Measurements from ENCODE around the gene SKA1. TPM values are rescaled to one million over a fixed set of nuclear protein-coding genes. Genes with fewer than 3 reads are reported as not detected.
A peak's percentile ranks its signal among the peaks of the same experiment; 100 is the strongest.

Gene SKA1
- total and polyA plus RNA-seq, 2 of the 13 experiments (the other 11 are each of a cell fraction or from before 2014, with no cell fraction given) = 5.3 to 21.3 TPM

DNA sequence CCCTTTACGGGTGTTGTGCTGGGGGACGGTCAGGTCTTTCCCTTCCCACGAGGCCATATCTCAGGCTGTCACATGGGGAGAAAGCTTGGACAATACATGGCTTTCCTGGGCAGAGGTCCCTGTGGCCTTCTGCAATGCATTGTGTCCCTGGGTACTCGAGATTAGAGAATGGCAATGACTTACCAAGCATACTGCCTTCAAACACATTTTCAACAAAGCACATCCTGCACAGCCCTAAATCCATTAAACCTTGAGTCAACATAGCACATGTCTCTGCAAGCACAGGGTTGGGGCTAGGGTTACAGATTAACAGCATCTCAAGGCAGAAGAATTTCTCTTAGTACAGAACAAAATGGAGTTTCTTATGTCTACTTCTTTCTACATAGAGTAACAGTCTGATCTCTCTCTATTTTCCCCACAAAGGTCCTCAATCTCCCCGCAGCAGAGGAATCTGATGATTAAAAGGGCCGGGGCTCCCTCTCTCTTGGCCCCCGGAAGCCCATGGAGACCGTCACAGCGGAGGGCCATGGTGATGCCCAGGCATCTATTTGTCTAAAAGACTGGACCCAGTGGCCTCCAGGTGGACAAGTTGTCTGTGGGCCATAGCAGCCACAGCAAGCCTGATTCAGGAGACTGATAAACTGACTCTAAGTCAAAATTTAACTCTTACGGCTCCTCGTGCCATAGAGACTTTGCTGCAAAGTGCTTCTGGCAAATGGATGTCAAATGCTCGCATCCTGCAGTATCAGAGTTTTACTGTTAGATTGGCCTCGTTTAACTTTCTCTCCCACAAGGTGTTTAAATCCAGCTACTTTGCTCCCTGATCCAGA lies 30.1 kb downstream of the SKA1 start (continued):
- peak; percentile 12; the same call in 1 of the 2 replicates for TF ChIP-seq ZFY (CRISPR knock-in tag; IDR thresholded peaks at IDR 0.05)
- TF ChIP-seq RXRA (CRISPR knock-in tag; IDR thresholded peaks at IDR 0.05) = peak; percentile 21; the same call in 1 of the 2 replicates
- peak; percentile 59 for TF ChIP-seq ELF3 (CRISPR knock-in tag; IDR thresholded peaks at IDR 0.05)
- TF ChIP-seq POGZ (CRISPR knock-in tag; IDR thresholded peaks at IDR 0.05) = peak; percentile 38; the same call in 1 of the 2 replicates
- TF ChIP-seq, protein P1, sequence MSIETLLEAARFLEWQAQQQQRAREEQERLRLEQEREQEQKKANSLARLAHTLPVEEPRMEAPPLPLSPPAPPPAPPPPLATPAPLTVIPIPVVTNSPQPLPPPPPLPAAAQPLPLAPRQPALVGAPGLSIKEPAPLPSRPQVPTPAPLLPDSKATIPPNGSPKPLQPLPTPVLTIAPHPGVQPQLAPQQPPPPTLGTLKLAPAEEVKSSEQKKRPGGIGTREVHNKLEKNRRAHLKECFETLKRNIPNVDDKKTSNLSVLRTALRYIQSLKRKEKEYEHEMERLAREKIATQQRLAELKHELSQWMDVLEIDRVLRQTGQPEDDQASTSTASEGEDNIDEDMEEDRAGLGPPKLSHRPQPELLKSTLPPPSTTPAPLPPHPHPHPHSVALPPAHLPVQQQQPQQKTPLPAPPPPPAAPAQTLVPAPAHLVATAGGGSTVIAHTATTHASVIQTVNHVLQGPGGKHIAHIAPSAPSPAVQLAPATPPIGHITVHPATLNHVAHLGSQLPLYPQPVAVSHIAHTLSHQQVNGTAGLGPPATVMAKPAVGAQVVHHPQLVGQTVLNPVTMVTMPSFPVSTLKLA (IDR thresholded peaks at IDR 0.05) = peak; percentile 19; the same call in 1 of the 2 replicates
- TF ChIP-seq ZIK1 (CRISPR knock-in tag; IDR thresholded peaks at IDR 0.05; ENCODE audit: borderline replicate concordance, low read depth) = 0 out of 2 replicates have a peak, but pooled peaks have one; percentile 55
- peak; percentile 93 for TF ChIP-seq FOXA3 (CRISPR knock-in tag; IDR thresholded peaks at IDR 0.05)
- TF ChIP-seq, protein P2, sequence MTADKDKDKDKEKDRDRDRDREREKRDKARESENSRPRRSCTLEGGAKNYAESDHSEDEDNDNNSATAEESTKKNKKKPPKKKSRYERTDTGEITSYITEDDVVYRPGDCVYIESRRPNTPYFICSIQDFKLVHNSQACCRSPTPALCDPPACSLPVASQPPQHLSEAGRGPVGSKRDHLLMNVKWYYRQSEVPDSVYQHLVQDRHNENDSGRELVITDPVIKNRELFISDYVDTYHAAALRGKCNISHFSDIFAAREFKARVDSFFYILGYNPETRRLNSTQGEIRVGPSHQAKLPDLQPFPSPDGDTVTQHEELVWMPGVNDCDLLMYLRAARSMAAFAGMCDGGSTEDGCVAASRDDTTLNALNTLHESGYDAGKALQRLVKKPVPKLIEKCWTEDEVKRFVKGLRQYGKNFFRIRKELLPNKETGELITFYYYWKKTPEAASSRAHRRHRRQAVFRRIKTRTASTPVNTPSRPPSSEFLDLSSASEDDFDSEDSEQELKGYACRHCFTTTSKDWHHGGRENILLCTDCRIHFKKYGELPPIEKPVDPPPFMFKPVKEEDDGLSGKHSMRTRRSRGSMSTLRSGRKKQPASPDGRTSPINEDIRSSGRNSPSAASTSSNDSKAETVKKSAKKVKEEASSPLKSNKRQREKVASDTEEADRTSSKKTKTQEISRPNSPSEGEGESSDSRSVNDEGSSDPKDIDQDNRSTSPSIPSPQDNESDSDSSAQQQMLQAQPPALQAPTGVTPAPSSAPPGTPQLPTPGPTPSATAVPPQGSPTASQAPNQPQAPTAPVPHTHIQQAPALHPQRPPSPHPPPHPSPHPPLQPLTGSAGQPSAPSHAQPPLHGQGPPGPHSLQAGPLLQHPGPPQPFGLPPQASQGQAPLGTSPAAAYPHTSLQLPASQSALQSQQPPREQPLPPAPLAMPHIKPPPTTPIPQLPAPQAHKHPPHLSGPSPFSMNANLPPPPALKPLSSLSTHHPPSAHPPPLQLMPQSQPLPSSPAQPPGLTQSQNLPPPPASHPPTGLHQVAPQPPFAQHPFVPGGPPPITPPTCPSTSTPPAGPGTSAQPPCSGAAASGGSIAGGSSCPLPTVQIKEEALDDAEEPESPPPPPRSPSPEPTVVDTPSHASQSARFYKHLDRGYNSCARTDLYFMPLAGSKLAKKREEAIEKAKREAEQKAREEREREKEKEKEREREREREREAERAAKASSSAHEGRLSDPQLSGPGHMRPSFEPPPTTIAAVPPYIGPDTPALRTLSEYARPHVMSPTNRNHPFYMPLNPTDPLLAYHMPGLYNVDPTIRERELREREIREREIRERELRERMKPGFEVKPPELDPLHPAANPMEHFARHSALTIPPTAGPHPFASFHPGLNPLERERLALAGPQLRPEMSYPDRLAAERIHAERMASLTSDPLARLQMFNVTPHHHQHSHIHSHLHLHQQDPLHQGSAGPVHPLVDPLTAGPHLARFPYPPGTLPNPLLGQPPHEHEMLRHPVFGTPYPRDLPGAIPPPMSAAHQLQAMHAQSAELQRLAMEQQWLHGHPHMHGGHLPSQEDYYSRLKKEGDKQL (CRISPR knock-in tag; IDR thresholded peaks at IDR 0.05; ENCODE audit: low read depth) = peak; percentile 91
